HFF-Myc (cell line): ENCODE measurements around the gene ACCSL.

Source experiments
- DNase-seq: peaks from one replicate; pipeline ENCODE4 v3.0.0-alpha.2; 2011; ENCODE audit warnings: low read depth; ENCODE audit errors: extremely low read depth
- H3K4me3 ChIP-seq: replicated peaks from 2 replicates; pipeline ENCODE4 v1.5.1; 2011; ENCODE audit warnings: low read depth, mild to moderate bottlenecking, control low read depth, low read length
- CTCF ChIP-seq: IDR thresholded peaks from 2 replicates; pipeline ENCODE4 v1.5.1; 2012; ENCODE audit warnings: mild to moderate bottlenecking, low read depth, low read length, control low read depth; ENCODE audit errors: missing control alignments

Gene ACCSL

GRCh38 chr11:44078794-44079193 is 31.0 kb downstream of the ACCSL start:
- no peak overlapping the region for H3K4me3 ChIP-seq
- no peak for TF ChIP-seq CTCF
- no peak for DNase-seq

- DNase-seq = no peak
- no peak overlapping the region for H3K4me3 ChIP-seq
- TF ChIP-seq CTCF = no peak
Measured at GRCh38 chr11:44079376-44079775, 31.6 kb downstream of the ACCSL start.

GRCh38 chr11:44080951-44081350 is 33.2 kb downstream of the ACCSL start:
- no peak overlapping the region for H3K4me3 ChIP-seq
- no peak for DNase-seq
- TF ChIP-seq CTCF = no peak

GRCh38 chr11:44082645-44083044 is 34.9 kb downstream of the ACCSL start:
- DNase-seq = no peak
- H3K4me3 ChIP-seq = no peak overlapping the region
- no peak for TF ChIP-seq CTCF

GRCh38 chr11:44083433-44083832 is 35.7 kb downstream of the ACCSL start:
- H3K4me3 ChIP-seq = no peak overlapping the region
- DNase-seq = no peak
- no peak for TF ChIP-seq CTCF

- H3K4me3 ChIP-seq = no peak overlapping the region
- DNase-seq = no peak
- TF ChIP-seq CTCF = no peak
Measured at GRCh38 chr11:44083906-44084305, 36.1 kb downstream of the ACCSL start.

- H3K4me3 ChIP-seq = no peak overlapping the region
- no peak for TF ChIP-seq CTCF
- DNase-seq = no peak
Measured at GRCh38 chr11:44085330-44085729, 37.5 kb downstream of the ACCSL start.
